T-helper 9 cell (primary cell): Measurements from ENCODE around the gene UBE3B.

ENCODE experiments used
- DNase-seq: peaks from one replicate; pipeline ENCODE4 v3.0.0-alpha.2; 2020

UBE3B gene

GRCh38 chr12:109555431-109556315, 78.2 kb downstream of the UBE3B start:
- DNase-seq: no peak

GRCh38 chr12:109557200-109557599, 79.8 kb downstream of the UBE3B start:
- no peak for DNase-seq

GRCh38 chr12:109557805-109558204, 80.4 kb downstream of the UBE3B start:
- DNase-seq: no peak

- no peak for DNase-seq
These were observed 81.2 kb downstream of the UBE3B start for GRCh38 chr12:109558374-109559199.

DNA sequence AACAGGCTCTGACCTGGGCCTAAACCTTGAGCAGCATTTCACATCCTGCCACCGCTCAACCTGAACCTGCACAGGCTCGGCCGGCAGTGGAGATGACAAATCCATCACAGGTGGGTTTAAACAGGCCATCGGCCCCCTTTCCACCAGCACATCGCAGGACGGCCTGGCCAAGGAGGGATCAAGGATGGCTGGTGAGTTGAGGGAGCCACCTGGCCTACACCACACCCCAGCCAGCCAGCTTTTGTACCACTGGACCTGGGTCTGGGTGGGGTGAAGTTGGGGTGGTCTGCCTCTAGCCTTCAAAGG, 81.7 kb downstream of the UBE3B start:
- no peak for DNase-seq

DNA sequence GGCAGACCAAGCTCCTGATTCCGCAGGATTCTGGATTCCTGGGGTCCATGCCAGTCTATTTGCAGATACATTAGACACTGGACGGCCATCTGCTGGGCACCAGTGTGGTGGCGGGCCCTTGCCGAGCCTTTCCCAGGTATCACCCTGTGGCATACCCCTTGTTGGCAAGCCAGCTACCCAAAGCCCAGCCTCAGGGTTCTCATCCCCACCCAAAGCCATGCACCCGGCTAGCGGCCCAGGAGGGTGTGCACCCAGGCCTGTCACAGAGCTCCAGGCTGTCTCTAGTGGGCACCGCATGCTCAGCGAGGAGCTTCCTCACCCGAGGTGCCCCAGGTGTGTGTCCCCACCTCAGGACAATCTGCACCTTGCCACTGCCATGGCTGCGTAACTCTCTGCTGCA, 82.2 kb downstream of the UBE3B start:
- DNase-seq: no peak

GRCh38 chr12:109560867-109561710, 83.7 kb downstream of the UBE3B start:
- DNase-seq: no peak

GRCh38 chr12:109561711-109562030, 84.2 kb downstream of the UBE3B start:
- DNase-seq: no peak

- DNase-seq: no peak
These were observed 85.4 kb downstream of the UBE3B start for GRCh38 chr12:109562871-109563270.

DNA sequence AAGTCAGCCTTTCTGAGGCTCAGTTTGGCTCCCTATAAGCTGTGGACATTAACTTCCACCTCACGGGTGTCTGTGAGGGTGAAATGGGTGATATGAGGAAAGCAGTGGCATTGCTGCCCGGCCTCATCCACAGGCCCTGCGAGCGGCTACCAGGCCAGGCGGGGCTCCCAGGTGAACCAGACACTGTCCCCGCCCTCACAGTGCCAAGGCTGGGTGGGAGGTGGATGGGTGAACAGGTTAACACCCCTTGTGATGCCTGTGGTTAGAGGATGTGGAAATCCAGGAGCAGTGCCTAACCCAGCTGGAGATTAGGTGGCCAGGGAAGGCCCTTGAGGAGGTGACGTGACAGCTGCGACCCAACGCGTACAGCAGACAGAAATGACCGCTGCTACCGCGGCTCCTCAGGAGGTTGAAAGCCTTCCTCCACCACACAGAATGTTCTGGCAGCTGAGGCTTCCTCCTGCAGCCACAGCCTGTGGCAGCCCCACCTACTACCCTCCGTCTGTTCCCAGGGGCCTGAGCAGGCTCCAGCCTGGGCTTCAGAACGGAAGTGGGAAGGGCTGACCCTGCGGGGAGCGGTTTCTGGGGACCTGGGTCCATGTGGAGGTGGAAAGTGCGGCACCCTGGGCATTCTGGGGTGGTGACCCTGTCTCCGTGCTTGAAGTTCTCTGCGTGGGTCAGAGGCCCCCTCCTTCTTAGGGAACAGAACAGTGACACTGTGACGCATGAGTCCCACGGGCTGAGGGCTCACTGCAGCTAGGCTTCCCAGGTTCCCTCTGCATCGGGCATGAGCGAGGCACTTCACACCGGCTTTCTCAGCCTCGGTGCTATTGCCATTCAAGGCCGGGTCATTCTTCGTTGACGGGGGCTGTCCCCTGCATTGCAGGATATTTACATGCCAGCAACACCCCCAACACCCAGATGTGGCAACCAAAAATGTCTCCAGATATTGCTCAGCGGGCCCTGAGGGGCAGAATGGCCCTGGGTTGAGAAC, 86.2 kb downstream of the UBE3B start:
- no peak for DNase-seq

DNA sequence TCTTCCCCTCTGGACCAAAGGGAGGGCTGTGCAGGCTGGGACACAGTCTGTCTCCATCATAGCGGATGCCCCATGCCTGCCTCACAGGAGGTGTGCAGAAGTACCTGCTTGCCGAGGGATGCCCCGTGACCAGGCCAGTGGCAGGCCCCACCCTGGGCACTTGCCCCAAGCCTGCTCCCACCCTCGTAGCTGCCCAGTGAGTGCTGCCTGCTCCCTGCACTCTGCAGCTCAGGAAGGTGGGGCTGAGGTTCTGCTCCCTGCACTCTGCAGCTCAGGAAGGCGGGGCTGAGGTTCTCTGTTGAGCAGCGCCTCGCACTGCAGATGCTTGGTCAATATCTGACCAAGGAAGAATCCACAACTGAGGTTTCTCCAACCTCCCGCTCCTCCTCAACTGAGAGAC, 89.0 kb downstream of the UBE3B start:
- no peak for DNase-seq

DNA sequence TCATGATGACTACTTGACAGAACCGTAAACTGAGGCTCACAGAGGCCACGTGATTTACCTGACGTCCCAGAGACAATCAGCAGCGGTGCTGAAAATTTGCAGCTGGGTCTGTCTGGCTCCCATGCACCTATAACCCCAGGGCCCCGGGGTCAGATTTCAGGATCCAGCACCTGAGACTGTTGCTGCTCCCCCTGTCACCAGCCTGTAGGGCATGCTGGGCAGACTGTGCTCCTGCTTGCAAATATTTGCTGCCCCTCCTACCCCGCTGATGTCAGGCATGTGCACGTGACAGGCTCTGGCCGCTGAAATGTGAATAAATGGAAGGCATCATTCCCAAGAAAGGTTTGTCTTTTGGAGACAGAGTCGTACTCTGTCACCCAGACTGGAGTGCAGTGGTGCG, 89.9 kb downstream of the UBE3B start:
- DNase-seq: no peak

GRCh38 chr12:109567967-109568366, 90.5 kb downstream of the UBE3B start:
- DNase-seq: no peak

DNA sequence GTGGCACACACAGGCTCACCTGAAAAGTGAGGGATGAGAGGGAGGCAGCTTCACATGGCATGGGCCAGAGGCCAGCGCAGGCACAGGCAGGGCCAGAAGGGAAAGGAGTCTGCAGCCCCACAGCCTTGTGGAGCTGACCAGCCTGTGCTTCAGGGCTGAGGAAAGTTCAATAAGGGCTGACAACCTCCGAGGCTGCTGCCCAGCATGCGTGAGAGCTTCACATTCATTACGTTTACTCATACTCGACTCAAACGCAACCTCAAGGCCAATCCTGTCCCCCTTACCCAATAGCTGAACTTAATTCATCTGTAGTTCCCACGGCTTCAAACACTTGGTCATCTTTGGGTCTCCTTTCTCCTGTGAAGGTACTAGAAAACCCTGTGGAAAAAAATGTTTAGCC, 91.1 kb downstream of the UBE3B start:
- no peak for DNase-seq

- no peak for DNase-seq
These were observed 94.5 kb downstream of the UBE3B start for GRCh38 chr12:109571773-109572505.

DNA sequence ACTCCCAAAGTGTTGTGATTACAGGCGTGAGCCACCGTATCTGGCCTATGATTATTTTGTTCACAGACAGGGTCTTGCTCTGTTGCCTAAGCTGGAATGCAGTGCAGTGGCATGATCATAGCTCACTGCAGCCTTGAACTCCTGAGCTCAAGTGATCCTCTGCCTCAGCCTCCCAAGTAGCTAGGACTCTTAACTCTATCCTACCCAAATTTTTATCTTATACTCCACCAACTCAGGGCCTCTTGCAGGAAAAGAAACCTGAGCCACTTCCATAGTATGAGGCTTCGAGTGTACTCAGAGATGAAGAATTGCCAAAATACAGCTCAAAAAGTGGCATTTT, 95.0 kb downstream of the UBE3B start:
- no peak for DNase-seq

- peak; percentile 93 for DNase-seq
These were observed 95.8 kb downstream of the UBE3B start, which contains the start of the genes MMAB and MVK for GRCh38 chr12:109573029-109573913. TSS of gene MMAB (minus strand) at chr12:109573504. CDS start at chr12:109573480, 24 bp downstream. TSS of gene MVK (plus strand) at chr12:109573794. CDS start at chr12:109574823, 1,029 bp downstream.

DNA sequence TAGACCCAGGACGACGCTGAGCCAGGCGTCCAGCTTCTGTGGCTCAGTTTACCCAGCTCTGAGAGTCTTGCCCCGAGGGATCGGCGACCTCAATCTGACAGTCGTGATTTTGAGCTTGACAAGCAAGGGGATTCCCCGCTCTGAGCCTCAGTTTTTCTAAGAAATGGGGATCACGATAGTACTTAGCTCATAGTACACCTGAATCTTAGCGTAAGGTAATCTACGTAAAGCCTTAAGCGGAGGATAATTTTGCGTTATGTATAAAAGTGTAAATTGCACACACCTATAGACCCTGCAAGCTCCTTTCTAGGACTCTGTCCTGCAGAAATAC, 96.4 kb downstream of the UBE3B start:
- no peak for DNase-seq

GRCh38 chr12:109575683-109576082, 98.2 kb downstream of the UBE3B start:
- DNase-seq: no peak

DNA sequence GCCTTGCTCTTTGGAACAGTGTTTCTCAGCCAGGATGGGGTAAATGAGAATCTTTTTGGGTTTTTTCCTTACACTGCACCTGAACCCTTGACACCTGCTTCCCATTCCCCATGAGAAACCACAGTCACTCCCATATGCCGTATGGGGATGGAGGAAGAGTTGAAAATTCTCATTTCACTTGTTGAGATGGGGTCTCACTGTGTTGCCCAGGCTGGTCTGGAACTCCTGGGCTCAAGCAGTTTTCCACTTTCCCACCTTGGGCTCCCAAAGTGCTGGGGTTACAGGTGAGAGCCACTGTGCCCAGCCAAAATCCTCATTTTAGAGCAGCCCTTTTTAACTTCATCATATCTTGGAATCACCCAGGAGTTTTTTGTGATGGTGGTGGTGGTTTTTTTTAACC, 99.9 kb downstream of the UBE3B start:
- DNase-seq: no peak
